OCI-LY7 (cell line): ENCODE results near the gene TRIM9. TPM values are rescaled to one million over a fixed set of nuclear protein-coding genes. Genes with fewer than 3 reads are reported as not detected.

Experiments used
- BruUV-seq: library from RNA; stranded (reverse); fragments of 400-500 nt; replicated peaks from 2 replicates; lab custom pipeline; 2021; lab: Mats Ljungman, UMichigan
- CTCF ChIA-PET: fragments of 300-600 bp; sonication (Branson Sonifier 250); formaldehyde crosslinking; loops from one replicate; lab custom pipeline; 2022; ENCODE audit warnings: antibody characterized with exemption; ENCODE audit not compliant: unreplicated experiment; lab: Charles Lee
- POLR2A ChIA-PET: fragments of 300-600 bp; sonication (Branson Sonifier 250); formaldehyde crosslinking; loops from one replicate; lab custom pipeline; 2022; ENCODE audit warnings: antibody characterized with exemption; lab: Charles Lee
- DNase-seq: peaks from one replicate; pipeline ENCODE4 v3.0.0-alpha.2; 2015; ENCODE audit warnings: low spot score
- H2AFZ ChIP-seq: fragments of 200-600 bp; sonication (generic), shearing (Covaris generic); 2 replicates; pipeline ENCODE4 v1.6.1; 2014; ENCODE audit warnings: mild to moderate bottlenecking, antibody characterized with exemption, low read length, moderate library complexity
- H3K27ac ChIP-seq: fragments of 200-600 bp; sonication (generic); 2 replicates; pipeline ENCODE4 v1.5.1; 2014; ENCODE audit warnings: mixed run types, low read depth, mild to moderate bottlenecking, moderate library complexity, low read length, inconsistent platforms; ENCODE audit not compliant: poor library complexity, severe bottlenecking
- H3K36me3 ChIP-seq: fragments of 200-600 bp; sonication (generic); 2 replicates; pipeline ENCODE4 v1.6.1; 2014; ENCODE audit warnings: mild to moderate bottlenecking, antibody characterized with exemption, low read length, moderate library complexity, mixed read lengths; ENCODE audit not compliant: insufficient read depth
- H3K4me1 ChIP-seq: fragments of 200-600 bp; sonication (generic); 2 replicates; pipeline ENCODE4 v1.5.1; 2014; ENCODE audit warnings: mild to moderate bottlenecking, low read length; ENCODE audit not compliant: insufficient read depth, poor library complexity, severe bottlenecking
- H3K4me2 ChIP-seq: fragments of 200-600 bp; sonication (generic); 2 replicates; pipeline ENCODE4 v1.6.1; 2014; ENCODE audit warnings: mild to moderate bottlenecking, low read length
- H3K4me3 ChIP-seq: fragments of 200-600 bp; sonication (generic); 2 replicates; pipeline ENCODE4 v1.5.1; 2014; ENCODE audit warnings: mild to moderate bottlenecking, low read depth, low read length; ENCODE audit not compliant: poor library complexity, severe bottlenecking
- H3K79me2 ChIP-seq: fragments of 200-600 bp; sonication (generic); 2 replicates; pipeline ENCODE4 v1.6.1; 2016; ENCODE audit warnings: low read depth, mild to moderate bottlenecking, low read length, moderate library complexity, mixed read lengths; ENCODE audit not compliant: insufficient read depth
- H3K9me2 ChIP-seq: fragments of 200-600 bp; sonication (generic); 2 replicates; pipeline ENCODE4 v1.6.1; 2016; ENCODE audit warnings: mild to moderate bottlenecking, low read length, mixed read lengths; ENCODE audit not compliant: insufficient read depth
- H3K9me3 ChIP-seq: fragments of 200-600 bp; sonication (generic); 2 replicates; pipeline ENCODE4 v1.6.1; 2014; ENCODE audit warnings: mild to moderate bottlenecking, mixed run types, low read length, mixed read lengths
- H4K20me1 ChIP-seq: fragments of 200-600 bp; sonication (generic); 2 replicates; pipeline ENCODE4 v1.6.1; 2014; ENCODE audit warnings: mild to moderate bottlenecking, antibody characterized with exemption, low read length, moderate library complexity, mixed read lengths; ENCODE audit not compliant: insufficient read depth
- CTCF ChIP-seq: fragments of 200-600 bp; sonication (generic); conservative IDR thresholded peaks from 2 replicates; pipeline ENCODE4 v1.5.1; 2014; ENCODE audit warnings: mild to moderate bottlenecking, antibody characterized with exemption, low read length, moderate library complexity, mixed read lengths
- EZH2phosphoT487 ChIP-seq: fragments of 200-600 bp; sonication (generic); IDR thresholded peaks from 2 replicates; pipeline ENCODE4 v1.6.1; 2018; ENCODE audit warnings: low read depth, borderline replicate concordance, mild to moderate bottlenecking, mixed run types, antibody characterized with exemption, low read length, moderate library complexity, mixed read lengths
- intact Hi-C: fragments of 100-400 bp; cut with micrococcal nuclease; formaldehyde crosslinking; loops from one replicate; pipeline ENCODE4 v1.10.0; 2022; ENCODE audit not compliant: unreplicated experiment
- total RNA-seq, 2 experiments: library from RNA; depleted of rRNA in 1 of 2; stranded (reverse); fragments of >200 nt in 1 of 2; shearing (Covaris generic) in 1 of 2; gene quantifications; 2 replicates each; pipeline ENCODE4 v1.2.3, GENCODE V29; 2014 to 2022

The TRIM9 gene
- total RNA-seq, 2 experiments from 2014 or later, result 1.4 to 7.9 TPM

- no peak for DNase-seq
- no peak for TF ChIP-seq EZH2phosphoT487
- TF ChIP-seq CTCF, result no peak
- no peaks in the 10 kb centered on the region for H3K4me1 ChIP-seq
- no TSS peak for BruUV-seq
- no peaks in the 10 kb centered on the region for H3K36me3 ChIP-seq
- no peaks in the 10 kb centered on the region for H3K9me2 ChIP-seq
- no peak overlapping the region for H3K4me2 ChIP-seq
- H3K9me3 ChIP-seq, result no peaks in the 10 kb centered on the region
- H3K27ac ChIP-seq, result no peak overlapping the region
- POLR2A ChIA-PET, result interaction anchor here (1.0 kb wide), 1 partner anchor 26 kb away, joined by 4 read pairs; no protein-coding TSS in a partner anchor
- intact Hi-C loops, result no loop called here
- no peak overlapping the region for H2AFZ ChIP-seq
- no peaks in the 10 kb centered on the region for H4K20me1 ChIP-seq
- CTCF ChIA-PET, result no interaction called here
- no peak overlapping the region for H3K4me3 ChIP-seq
- H3K79me2 ChIP-seq, result no peaks in the 10 kb centered on the region
These were observed 12.6 kb downstream of the TRIM9 start for GRCh38 chr14:51082349-51082748.

GRCh38 chr14:51081712-51082111 lies 13.2 kb downstream of the TRIM9 start:
- ChIA-PET CTCF (no interaction called here), POLR2A (interaction anchor here (1.0 kb wide), 1 partner anchor 25 kb away, joined by 4 read pairs; no protein-coding TSS in a partner anchor)
- BruUV-seq, result no TSS peak
- intact Hi-C loops, result no loop called here
- Histone ChIP-seq H3K36me3 (no peaks in the 10 kb centered on the region), H3K9me3 (no peaks in the 10 kb centered on the region), H3K4me3 (no peak overlapping the region), H2AFZ (no peak overlapping the region), H3K9me2 (no peaks in the 10 kb centered on the region), H3K4me2 (no peak overlapping the region), H4K20me1 (no peaks in the 10 kb centered on the region), H3K27ac (no peak overlapping the region), H3K4me1 (no peaks in the 10 kb centered on the region), H3K79me2 (no peaks in the 10 kb centered on the region)
- TF ChIP-seq EZH2phosphoT487 (no peak), CTCF (no peak)
- DNase-seq, result no peak

DNA sequence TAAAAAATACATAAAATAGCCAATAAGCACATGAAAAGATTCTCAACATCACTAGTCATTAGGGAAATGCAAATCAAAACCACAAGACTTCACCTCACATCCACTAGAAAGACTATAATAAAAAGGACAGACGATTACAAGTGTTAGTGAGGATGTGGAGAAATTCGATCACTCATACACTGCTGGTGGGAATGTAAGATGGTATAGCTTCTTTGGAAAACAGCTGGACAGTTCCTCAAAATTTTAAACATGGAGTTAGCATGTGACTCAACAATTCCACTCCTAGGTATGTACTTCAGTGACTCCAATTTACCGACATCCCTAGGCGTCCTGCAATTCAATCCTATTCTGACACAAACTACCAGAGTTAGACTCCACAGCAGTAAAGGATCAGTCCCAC lies 13.7 kb downstream of the TRIM9 start:
- intact Hi-C loops, result no loop called here
- POLR2A ChIA-PET, result interaction anchor here (1.0 kb wide), 1 partner anchor 25 kb away, joined by 4 read pairs; no protein-coding TSS in a partner anchor

More for the DNA sequence above, 13.7 kb downstream of the TRIM9 start:
- Histone ChIP-seq H4K20me1 (no peaks in the 10 kb centered on the region), H2AFZ (no peak overlapping the region), H3K4me3 (no peak overlapping the region), H3K79me2 (no peaks in the 10 kb centered on the region), H3K4me2 (no peak overlapping the region), H3K4me1 (no peaks in the 10 kb centered on the region), H3K9me2 (no peaks in the 10 kb centered on the region), H3K9me3 (no peaks in the 10 kb centered on the region), H3K27ac (no peak overlapping the region), H3K36me3 (no peaks in the 10 kb centered on the region)
- BruUV-seq, result no TSS peak
- no peak for TF ChIP-seq CTCF
- no peak for TF ChIP-seq EZH2phosphoT487
- CTCF ChIA-PET, result no interaction called here
- no peak for DNase-seq
